C4-2B (cell line): ENCODE results near the gene WNT10A.

Source experiments
- H3K27ac ChIP-seq: fragments of 450-650 bp; 2 replicates; pipeline ENCODE4 v1.5.1; 2017
- ZFX ChIP-seq: fragments of 450-650 bp; IDR thresholded peaks from 2 replicates; pipeline ENCODE4 v1.6.1; 2017
- TF ChIP-seq, protein P1 (sequence below): fragments of 450-650 bp; conservative IDR thresholded peaks from 2 replicates; pipeline ENCODE4 v1.5.1; 2017; ENCODE audit warnings: mild to moderate bottlenecking

The WNT10A gene

DNA sequence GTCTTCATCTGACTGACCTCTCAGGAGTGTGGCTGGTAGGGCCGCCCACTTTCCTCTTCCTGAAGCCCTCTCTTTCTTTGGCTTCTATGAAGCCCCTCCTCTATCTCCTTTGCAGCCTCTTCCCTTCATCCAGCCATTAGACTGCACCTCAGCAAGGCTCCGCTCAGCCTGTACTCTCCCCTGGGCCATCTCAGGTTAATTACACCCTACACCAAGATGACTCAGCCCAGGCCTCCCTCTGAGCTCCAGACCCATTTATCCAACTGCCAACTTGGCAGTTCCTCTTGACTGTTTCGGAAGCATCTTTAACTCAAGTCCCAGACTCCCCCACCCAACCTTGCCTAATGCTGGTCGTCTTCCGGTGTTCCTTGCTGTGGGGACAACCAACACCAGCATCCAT is 26.9 kb upstream of the WNT10A start:
- no peak for TF ChIP-seq ZFX
- TF ChIP-seq, protein P1, sequence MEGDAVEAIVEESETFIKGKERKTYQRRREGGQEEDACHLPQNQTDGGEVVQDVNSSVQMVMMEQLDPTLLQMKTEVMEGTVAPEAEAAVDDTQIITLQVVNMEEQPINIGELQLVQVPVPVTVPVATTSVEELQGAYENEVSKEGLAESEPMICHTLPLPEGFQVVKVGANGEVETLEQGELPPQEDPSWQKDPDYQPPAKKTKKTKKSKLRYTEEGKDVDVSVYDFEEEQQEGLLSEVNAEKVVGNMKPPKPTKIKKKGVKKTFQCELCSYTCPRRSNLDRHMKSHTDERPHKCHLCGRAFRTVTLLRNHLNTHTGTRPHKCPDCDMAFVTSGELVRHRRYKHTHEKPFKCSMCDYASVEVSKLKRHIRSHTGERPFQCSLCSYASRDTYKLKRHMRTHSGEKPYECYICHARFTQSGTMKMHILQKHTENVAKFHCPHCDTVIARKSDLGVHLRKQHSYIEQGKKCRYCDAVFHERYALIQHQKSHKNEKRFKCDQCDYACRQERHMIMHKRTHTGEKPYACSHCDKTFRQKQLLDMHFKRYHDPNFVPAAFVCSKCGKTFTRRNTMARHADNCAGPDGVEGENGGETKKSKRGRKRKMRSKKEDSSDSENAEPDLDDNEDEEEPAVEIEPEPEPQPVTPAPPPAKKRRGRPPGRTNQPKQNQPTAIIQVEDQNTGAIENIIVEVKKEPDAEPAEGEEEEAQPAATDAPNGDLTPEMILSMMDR: no peak
- no peak overlapping the region for H3K27ac ChIP-seq

DNA sequence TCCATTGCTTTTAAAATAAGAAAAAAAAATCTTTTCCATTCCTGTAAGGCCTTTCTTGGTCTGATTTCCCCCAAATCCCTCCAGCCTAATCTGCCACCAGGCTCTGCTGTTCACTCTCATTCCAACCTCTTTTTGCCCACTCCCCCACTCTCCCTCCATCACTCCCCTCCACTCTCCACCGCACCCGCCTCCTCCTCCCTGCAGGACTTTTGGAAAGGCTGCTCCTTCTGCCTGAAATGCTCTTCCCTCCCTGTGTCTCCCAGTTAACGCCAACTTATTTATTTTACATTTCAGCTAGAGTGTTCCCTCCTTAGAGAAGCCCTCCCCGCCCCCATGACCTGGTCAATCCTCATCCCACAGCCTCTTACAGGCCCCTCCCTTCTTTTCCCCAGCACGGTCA is 25.8 kb upstream of the WNT10A start:
- TF ChIP-seq ZFX: no peak
- TF ChIP-seq, protein P1: no peak

DNA sequence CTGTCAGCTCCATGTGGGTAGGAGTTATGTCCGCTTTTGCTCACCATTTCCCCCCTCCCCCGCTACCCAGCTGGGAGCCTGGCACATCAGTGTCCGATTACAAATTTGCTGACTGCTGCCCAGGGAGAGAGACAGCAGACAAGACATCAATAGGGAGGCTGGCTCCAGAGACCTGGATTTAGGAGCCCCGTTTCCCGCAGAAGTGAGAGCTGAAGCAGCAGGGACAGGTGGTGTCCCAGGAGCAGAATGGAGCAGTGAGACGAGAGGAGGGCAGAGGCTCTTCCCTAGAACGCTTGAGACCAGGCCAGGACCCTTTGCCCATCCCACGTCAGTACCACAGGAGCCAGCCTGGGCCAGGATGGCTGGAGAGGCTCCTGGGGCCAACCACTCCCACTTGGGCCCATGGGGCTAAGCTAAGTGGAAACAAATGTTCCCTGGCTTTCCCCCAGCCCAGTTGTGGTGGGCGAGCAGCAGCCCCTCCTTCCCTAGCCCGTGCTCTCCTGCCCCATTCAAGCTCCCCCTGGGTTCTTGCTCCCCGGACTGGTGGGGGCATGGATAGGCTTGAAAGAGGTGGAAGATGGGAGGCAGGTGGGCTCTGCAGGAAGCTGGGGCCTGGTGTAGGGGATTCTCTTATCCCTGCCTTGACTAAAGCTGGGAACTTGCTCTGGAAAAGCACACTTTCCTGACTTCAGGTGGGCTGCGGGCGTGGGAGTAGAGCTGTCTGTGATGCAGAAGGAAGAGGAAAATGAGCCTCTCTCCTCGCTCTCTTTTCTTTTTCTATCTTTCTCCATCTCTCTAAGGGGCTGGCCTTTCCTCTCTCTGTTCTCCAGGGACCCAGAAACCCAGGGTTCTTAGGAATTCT is 25.1 kb upstream of the WNT10A start:
- TF ChIP-seq, protein P1: no peak
- TF ChIP-seq ZFX: no peak
- no peak overlapping the region for H3K27ac ChIP-seq

More for the DNA sequence above, 25.8 kb upstream of the WNT10A start:
- no peak overlapping the region for H3K27ac ChIP-seq

DNA sequence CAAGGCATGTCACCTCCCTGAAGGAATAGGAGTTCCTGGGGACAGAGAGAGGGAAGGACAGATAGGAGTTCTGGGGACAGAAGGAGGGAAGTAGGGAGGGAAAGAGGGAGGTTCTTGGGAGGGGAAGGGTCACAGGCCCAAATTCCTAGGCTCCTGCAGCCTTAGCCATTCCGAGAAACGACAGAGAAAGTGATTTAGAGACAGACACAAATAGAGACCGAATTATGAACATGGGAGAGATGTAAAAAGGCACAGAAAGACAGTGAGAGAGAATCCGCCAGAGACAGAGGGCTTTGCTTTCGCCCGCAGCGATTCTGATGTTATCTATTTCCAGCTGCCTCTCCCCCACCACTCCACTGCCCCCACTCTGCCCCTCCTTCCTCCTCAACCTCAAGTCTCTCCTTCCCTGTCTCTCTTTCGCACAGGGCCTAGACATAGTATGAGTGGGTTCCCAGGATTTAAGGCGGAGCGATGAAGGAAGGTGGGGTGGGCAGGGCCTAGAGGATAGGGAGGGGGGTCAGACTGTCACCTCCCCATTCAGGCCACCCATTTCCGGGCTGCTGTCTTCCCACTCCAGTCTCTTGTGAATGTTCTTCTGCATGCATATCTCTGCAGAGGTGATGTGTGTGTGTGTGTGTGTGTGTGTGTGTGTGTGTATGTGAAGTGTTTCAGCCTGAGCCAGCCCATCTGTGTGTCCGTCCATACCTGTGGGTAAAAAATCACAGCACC is 24.3 kb upstream of the WNT10A start:
- H3K27ac ChIP-seq: no peak overlapping the region
- TF ChIP-seq, protein P1: no peak
- TF ChIP-seq ZFX: no peak

DNA sequence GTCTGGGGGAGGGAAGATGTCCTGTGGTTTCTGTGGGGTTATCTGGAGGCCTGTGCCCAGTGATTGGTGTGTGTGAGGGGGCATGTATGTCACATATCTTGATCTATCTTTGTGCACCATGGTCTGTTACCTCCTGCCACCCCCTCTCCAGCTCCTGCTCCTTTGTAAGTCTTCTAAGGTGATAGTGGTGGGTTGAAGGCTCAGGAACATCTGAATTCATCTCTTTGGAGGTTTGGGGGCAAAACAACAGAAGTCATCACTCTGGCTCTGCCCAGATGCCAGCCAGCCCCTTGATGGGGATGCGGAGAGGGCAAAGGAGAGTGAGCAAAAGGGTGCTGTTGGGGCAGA is 23.8 kb upstream of the WNT10A start:
- TF ChIP-seq, protein P1: no peak
- no peak for TF ChIP-seq ZFX
- H3K27ac ChIP-seq: no peak overlapping the region

DNA sequence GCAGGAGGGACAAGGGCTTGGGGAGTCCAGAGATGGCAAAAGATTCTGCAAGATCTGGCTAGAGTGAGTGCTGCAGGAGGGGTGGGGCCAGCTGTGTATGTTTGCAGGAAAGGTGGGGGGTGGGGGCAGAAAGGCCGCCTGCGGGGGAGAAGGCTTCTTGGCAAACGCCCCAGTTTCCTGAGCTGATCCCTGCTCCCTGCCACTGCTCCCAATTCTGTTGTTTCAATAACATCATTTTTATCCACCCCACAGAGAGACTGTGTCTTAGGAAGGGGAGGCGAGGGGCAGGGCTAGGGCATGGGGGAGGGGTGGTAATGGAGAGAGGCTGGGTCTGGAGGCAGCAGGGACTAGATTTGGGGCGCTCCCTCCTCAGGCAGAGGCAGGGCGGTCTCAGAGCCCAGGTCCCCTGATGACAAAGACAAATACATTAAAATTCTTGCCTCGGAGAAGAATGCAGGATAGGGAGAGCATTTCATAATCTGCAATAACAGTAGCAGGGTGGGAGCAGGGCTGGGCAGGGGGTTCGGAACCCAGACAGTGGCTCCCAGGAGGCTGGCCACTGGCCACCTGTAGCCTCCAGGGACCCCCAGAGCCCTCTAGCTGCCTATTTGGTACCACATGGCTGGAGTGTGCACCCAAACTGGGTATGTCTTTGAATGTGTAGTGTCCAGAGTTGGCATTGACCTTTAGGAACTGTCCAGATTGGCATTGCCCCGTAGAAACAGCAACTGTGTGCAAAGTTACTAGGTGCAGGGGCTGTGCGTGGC is 23.1 kb upstream of the WNT10A start:
- no peak overlapping the region for H3K27ac ChIP-seq
- no peak for TF ChIP-seq ZFX
- TF ChIP-seq, protein P1: no peak

DNA sequence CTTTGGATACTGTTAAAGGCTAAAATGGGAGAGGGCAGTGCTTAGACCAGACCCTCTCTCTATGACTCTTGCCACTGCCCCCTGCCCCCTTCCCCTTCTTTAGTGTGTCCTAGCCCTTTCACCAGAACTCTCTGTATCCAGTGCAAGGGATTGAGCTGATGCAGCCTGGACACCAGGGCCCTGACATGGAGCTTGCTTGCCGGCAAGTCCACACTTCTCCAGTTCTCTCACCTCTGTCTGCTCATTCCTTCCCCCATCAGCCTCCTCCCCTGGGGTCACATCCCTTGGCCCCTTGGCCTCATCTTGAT is 22.6 kb upstream of the WNT10A start:
- no peak for TF ChIP-seq ZFX
- TF ChIP-seq, protein P1: no peak
- no peak overlapping the region for H3K27ac ChIP-seq
